ENCODE data around the gene CD34. TPM values are rescaled to one million over a fixed set of nuclear protein-coding genes. Genes with fewer than 3 reads are reported as not detected.
A peak's percentile ranks its signal among the peaks of the same experiment; 100 is the strongest.

Gene CD34
- total RNA-seq, 1 donor = 0.36 TPM

DNA sequence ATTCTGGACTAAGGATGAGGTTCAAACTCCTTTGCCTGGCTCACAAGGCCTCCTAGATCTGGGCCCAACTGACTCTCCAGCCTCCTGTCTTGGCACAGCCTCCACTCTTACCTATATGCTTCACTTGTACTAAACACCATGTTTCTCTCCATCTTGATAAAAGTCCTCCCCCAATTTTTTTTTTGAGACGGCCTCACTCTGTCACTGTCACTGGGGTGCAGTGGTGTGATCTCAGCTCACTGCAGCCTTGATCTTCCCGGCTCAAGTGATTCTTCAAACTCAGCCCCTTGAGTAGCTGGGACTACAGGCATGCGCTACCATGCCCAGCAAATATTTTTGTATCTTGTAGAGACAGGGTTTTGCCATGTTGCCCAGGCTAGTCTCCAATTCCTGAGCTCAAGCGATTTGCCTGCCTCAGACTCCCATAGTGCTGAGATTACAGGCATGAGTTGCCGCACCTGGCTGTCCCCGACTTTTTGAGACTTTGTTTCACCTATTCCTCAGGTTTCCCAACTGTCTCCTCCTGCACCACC, 39.7 kb downstream of the CD34 start:
- Histone ChIP-seq H3K27ac (ENCODE audit: low read depth, low read length) (no peak overlapping the region), H3K9me3 (ENCODE audit: low read depth, low read length) (no peaks in the 10 kb centered on the region), H3K4me3 (ENCODE audit: insufficient read depth, low read length) (no peak overlapping the region), H3K79me2 (ENCODE audit: insufficient read depth, low read length) (peaks cover 29% of the 10 kb centered on the region), H3K27me3 (ENCODE audit: insufficient read depth, low read length) (no peaks in the 10 kb centered on the region), H4K20me1 (ENCODE audit: insufficient read depth, low read length) (no peaks in the 10 kb centered on the region), H2AFZ (ENCODE audit: low read length) (no peak overlapping the region), H3K4me1 (ENCODE audit: insufficient read depth, low read length) (peaks cover 24% of the 10 kb centered on the region), H3K4me2 (ENCODE audit: insufficient read depth, low read length) (no peak overlapping the region), H3K36me3 (ENCODE audit: insufficient read depth, low read length) (peaks cover 13% of the 10 kb centered on the region)
- TF ChIP-seq, protein P1, sequence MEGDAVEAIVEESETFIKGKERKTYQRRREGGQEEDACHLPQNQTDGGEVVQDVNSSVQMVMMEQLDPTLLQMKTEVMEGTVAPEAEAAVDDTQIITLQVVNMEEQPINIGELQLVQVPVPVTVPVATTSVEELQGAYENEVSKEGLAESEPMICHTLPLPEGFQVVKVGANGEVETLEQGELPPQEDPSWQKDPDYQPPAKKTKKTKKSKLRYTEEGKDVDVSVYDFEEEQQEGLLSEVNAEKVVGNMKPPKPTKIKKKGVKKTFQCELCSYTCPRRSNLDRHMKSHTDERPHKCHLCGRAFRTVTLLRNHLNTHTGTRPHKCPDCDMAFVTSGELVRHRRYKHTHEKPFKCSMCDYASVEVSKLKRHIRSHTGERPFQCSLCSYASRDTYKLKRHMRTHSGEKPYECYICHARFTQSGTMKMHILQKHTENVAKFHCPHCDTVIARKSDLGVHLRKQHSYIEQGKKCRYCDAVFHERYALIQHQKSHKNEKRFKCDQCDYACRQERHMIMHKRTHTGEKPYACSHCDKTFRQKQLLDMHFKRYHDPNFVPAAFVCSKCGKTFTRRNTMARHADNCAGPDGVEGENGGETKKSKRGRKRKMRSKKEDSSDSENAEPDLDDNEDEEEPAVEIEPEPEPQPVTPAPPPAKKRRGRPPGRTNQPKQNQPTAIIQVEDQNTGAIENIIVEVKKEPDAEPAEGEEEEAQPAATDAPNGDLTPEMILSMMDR (IDR thresholded peaks at IDR 0.05; ENCODE audit: extremely low read depth, low read depth, low read length) = no peak
- peak; percentile 52 for DNase-seq (ENCODE audit: insufficient read length, low spot score, missing footprints)

DNA sequence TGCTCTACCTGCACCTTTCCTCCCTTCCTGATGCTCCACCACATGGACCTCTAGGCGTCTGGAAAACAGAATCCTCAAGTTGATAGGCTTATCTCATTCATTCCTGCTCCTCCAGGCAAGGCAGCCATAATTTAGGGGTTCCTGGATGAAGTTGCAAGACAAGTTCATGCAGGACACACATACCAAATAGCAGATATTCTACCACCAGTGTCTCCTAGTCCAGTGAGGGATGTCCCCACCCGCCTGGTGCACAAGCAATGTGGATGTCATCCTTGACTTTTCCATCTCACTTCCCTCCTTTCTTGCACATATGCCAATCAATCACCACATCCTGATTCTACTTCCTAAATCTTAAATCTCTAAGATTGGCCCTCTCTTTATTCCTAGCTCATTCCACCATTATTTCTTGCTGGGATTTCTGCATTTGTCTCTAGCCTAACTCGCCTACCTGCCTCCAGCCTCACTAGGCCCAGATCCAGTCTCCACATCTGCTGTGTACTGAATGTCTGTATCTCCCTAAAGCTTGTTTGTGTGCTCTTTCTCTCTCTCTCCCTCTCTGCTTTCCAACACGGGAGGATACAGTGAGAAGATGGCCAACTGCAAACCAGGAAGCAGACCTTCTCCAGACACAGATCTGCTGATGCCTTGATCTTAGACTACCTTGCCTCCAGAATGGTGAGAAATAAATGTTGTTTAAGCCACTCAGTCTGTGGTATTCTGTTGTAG, 40.5 kb downstream of the CD34 start:
- TF ChIP-seq, protein P1 (IDR thresholded peaks at IDR 0.05; ENCODE audit: extremely low read depth, low read depth, low read length) = no peak
- peaks cover 24% of the 10 kb centered on the region for H3K4me1 ChIP-seq (ENCODE audit: insufficient read depth, low read length)
- no peaks in the 10 kb centered on the region for H4K20me1 ChIP-seq (ENCODE audit: insufficient read depth, low read length)
- DNase-seq (ENCODE audit: insufficient read length, low spot score, missing footprints) = no peak
- H3K27me3 ChIP-seq (ENCODE audit: insufficient read depth, low read length) = no peaks in the 10 kb centered on the region
- H3K9me3 ChIP-seq (ENCODE audit: low read depth, low read length) = no peaks in the 10 kb centered on the region
- H3K79me2 ChIP-seq (ENCODE audit: insufficient read depth, low read length) = peaks cover 33% of the 10 kb centered on the region
- no peak overlapping the region for H3K4me2 ChIP-seq (ENCODE audit: insufficient read depth, low read length)
- no peak overlapping the region for H3K27ac ChIP-seq (ENCODE audit: low read depth, low read length)
- H3K4me3 ChIP-seq (ENCODE audit: insufficient read depth, low read length) = no peak overlapping the region
- peak overlapping the region; percentile 9 for H2AFZ ChIP-seq (ENCODE audit: low read length)
- H3K36me3 ChIP-seq (ENCODE audit: insufficient read depth, low read length) = peaks cover 19% of the 10 kb centered on the region

DNA sequence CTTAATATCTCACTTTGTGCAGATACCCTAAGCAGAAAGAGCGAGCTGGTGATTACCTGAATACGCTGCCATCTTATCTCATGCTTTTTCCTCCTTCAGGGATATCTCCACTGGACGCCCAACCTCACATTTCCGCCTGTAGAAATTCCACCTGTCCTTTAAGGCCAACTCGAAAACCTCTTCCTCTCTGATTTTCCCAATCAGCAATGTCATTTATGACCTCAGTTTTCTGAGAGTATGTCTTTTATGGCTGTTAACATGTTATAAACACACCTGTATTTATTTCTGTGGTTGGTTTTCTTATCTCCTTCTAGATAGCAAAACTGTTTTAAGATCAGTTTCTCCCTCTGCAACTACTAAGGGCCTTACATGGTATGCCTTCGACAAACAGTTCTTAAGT, 41.1 kb downstream of the CD34 start:
- no peak overlapping the region for H3K4me3 ChIP-seq (ENCODE audit: insufficient read depth, low read length)
- no peaks in the 10 kb centered on the region for H4K20me1 ChIP-seq (ENCODE audit: insufficient read depth, low read length)
- H2AFZ ChIP-seq (ENCODE audit: low read length) = peak overlapping the region; percentile 98
- TF ChIP-seq, protein P1 (IDR thresholded peaks at IDR 0.05; ENCODE audit: extremely low read depth, low read depth, low read length) = no peak
- H3K79me2 ChIP-seq (ENCODE audit: insufficient read depth, low read length) = peaks cover 33% of the 10 kb centered on the region
- peaks cover 24% of the 10 kb centered on the region for H3K4me1 ChIP-seq (ENCODE audit: insufficient read depth, low read length)
- H3K9me3 ChIP-seq (ENCODE audit: low read depth, low read length) = no peaks in the 10 kb centered on the region
- peaks cover 23% of the 10 kb centered on the region for H3K36me3 ChIP-seq (ENCODE audit: insufficient read depth, low read length)
- H3K27me3 ChIP-seq (ENCODE audit: insufficient read depth, low read length) = no peaks in the 10 kb centered on the region
- no peak overlapping the region for H3K27ac ChIP-seq (ENCODE audit: low read depth, low read length)
- H3K4me2 ChIP-seq (ENCODE audit: insufficient read depth, low read length) = peak overlapping the region; percentile 84
- DNase-seq (ENCODE audit: insufficient read length, low spot score, missing footprints) = no peak
